Measurements from ENCODE around the gene TAT. TPM values are rescaled to one million over a fixed set of nuclear protein-coding genes. Genes with fewer than 3 reads are reported as not detected.
"Not testable (repeated sequence)": the region's sequence is repeated elsewhere in the genome, so short reads cannot be mapped to it uniquely, and the experiment has no call there.

Gene TAT
- total RNA-seq, 4 donors from 2014 or later = 0.19 TPM; not detected in 3

- TF ChIP-seq CTCF (IDR thresholded peaks at IDR 0.05) = peak in 1 of 3 donors; percentile 66
- ATAC-seq (ENCODE audit: low FRiP score) (peak; percentile 87), DNase-seq (ENCODE audit: low spot score) (peak; percentile 60)
Measured at GRCh38 chr16:71610936-71611871, 34.3 kb upstream of the TAT start.

- DNase-seq (ENCODE audit: low spot score) (no peak), ATAC-seq (ENCODE audit: low FRiP score) (no peak)
- TF ChIP-seq CTCF (IDR thresholded peaks at IDR 0.05) = no peak
Measured at GRCh38 chr16:71610447-71610846, 33.6 kb upstream of the TAT start.

- no peak for TF ChIP-seq CTCF (IDR thresholded peaks at IDR 0.05)
- ATAC-seq (ENCODE audit: low FRiP score) (no peak), DNase-seq (ENCODE audit: low spot score) (no peak)
Measured at GRCh38 chr16:71609066-71609465, 32.2 kb upstream of the TAT start.

GRCh38 chr16:71600822-71601221, 23.9 kb upstream of the TAT start:
- TF ChIP-seq CTCF (IDR thresholded peaks at IDR 0.05) = no peak
- DNase-seq (ENCODE audit: low spot score) = no peak
- no peak for ATAC-seq (ENCODE audit: low FRiP score)

- not testable (repeated sequence) for ATAC-seq (ENCODE audit: low FRiP score); DNase-seq (ENCODE audit: low spot score)
Measured at GRCh38 chr16:71598426-71598825, 21.5 kb upstream of the TAT start.

- DNase-seq (ENCODE audit: low spot score); ATAC-seq (ENCODE audit: low FRiP score): not testable (repeated sequence)
Measured at GRCh38 chr16:71595340-71595826, 18.5 kb upstream of the TAT start.

- TF ChIP-seq CTCF (IDR thresholded peaks at IDR 0.05) = no peak
- no peak for ATAC-seq (ENCODE audit: low FRiP score)
- DNase-seq (ENCODE audit: low spot score) = no peak
Measured at GRCh38 chr16:71594000-71594646, 17.2 kb upstream of the TAT start.
